SU-DHL-6 (cell line): ENCODE results near the gene MRPS18C.

Experiments
- H2AFZ ChIP-seq: fragments of 200-600 bp; sonication (generic); 2 replicates; pipeline ENCODE4 v1.6.1; 2014; ENCODE audit warnings: low read depth, mild to moderate bottlenecking, moderate library complexity, mixed read lengths, antibody characterized with exemption, low read length; ENCODE audit not compliant: severe bottlenecking
- H3F3A ChIP-seq: fragments of 200-600 bp; shearing (Covaris generic); 2 replicates; pipeline ENCODE4 v1.6.0; 2016; ENCODE audit warnings: antibody characterized with exemption, mild to moderate bottlenecking; ENCODE audit not compliant: insufficient read depth
- H3K27ac ChIP-seq: fragments of 200-600 bp; sonication (generic); 2 replicates; pipeline ENCODE4 v1.5.1; 2016; ENCODE audit warnings: low read depth, mild to moderate bottlenecking, low read length, moderate library complexity, mixed read lengths
- H3K27me3 ChIP-seq: fragments of 200-600 bp; sonication (generic), shearing (Covaris generic); 2 replicates; pipeline ENCODE4 v1.6.0; 2014; ENCODE audit warnings: mild to moderate bottlenecking, low read length
- H3K36me3 ChIP-seq: fragments of 200-600 bp; sonication (generic); 2 replicates; pipeline ENCODE4 v1.6.1; 2014; ENCODE audit warnings: mild to moderate bottlenecking, low read length, mixed read lengths
- H3K4me2 ChIP-seq: fragments of 300-600, 200-600 bp; shearing (Covaris generic), sonication (generic); 2 replicates; pipeline ENCODE4 v1.6.0; 2014; ENCODE audit warnings: low read length, low read depth, mild to moderate bottlenecking; ENCODE audit not compliant: poor library complexity, severe bottlenecking
- H3K4me3 ChIP-seq: fragments of 200-600 bp; sonication (generic); 2 replicates; pipeline ENCODE4 v1.5.1; 2014; ENCODE audit warnings: antibody characterized with exemption, low read length, mild to moderate bottlenecking, mixed read lengths; ENCODE audit not compliant: insufficient read depth, poor library complexity, severe bottlenecking
- H3K79me2 ChIP-seq: fragments of 200-600 bp; sonication (generic); 2 replicates; pipeline ENCODE4 v1.6.1; 2014; ENCODE audit warnings: mild to moderate bottlenecking, low read length, moderate library complexity; ENCODE audit not compliant: insufficient read depth
- H3K9ac ChIP-seq: fragments of 200-600 bp; sonication (generic); 2 replicates; pipeline ENCODE4 v1.7.0; 2014; ENCODE audit warnings: mild to moderate bottlenecking, low read length
- H3K9me2 ChIP-seq: fragments of 200-600 bp; sonication (generic); replicated peaks from 2 replicates; pipeline ENCODE4 v1.6.1; 2014; ENCODE audit warnings: low read length; ENCODE audit not compliant: insufficient read depth
- H3K9me3 ChIP-seq: fragments of 200-600 bp; sonication (generic); 2 replicates; pipeline ENCODE4 v1.6.1; 2014; ENCODE audit warnings: low read length, mixed read lengths; ENCODE audit not compliant: insufficient read depth
- H4K20me1 ChIP-seq: fragments of 200-600 bp; sonication (generic); 2 replicates; pipeline ENCODE4 v1.6.1; 2014; ENCODE audit warnings: low read depth, mild to moderate bottlenecking, antibody characterized with exemption, low read length, moderate library complexity, mixed read lengths
- CTCF ChIP-seq: fragments of 200-600 bp; sonication (generic); IDR thresholded peaks from one replicate; pipeline ENCODE4 v1.5.1; 2017; ENCODE audit warnings: antibody characterized with exemption, mild to moderate bottlenecking, low read length, moderate library complexity; ENCODE audit not compliant: insufficient read depth, poor library complexity, severe bottlenecking
- EZH2phosphoT487 ChIP-seq: fragments of 200-600 bp; sonication (generic), shearing (Covaris generic); conservative IDR thresholded peaks from 2 replicates; pipeline ENCODE4 v1.6.1; 2018; ENCODE audit warnings: mild to moderate bottlenecking, antibody characterized with exemption, low read length, moderate library complexity, mixed read lengths

Gene MRPS18C

GRCh38 chr4:83436680-83437079, 19.2 kb upstream of the MRPS18C start:
- TF ChIP-seq EZH2phosphoT487 (no peak), CTCF (no peak)
- no peaks in the 10 kb centered on the region for H3K79me2 ChIP-seq
- no peak overlapping the region for H3K4me3 ChIP-seq
- peak overlapping the region; percentile 90 for H3K27ac ChIP-seq
- H2AFZ ChIP-seq: no peak overlapping the region
- no peaks in the 10 kb centered on the region for H3K9me3 ChIP-seq
- peaks cover 24% of the 10 kb centered on the region; the same call in 1 of the 2 replicates for H3F3A ChIP-seq
- peak overlapping the region; percentile 65 for H3K4me2 ChIP-seq
- peak overlapping the region; percentile 6 for H3K9ac ChIP-seq
- H3K9me2 ChIP-seq: no peaks in the 10 kb centered on the region
- no peaks in the 10 kb centered on the region; the same call in 1 of the 2 replicates for H3K36me3 ChIP-seq
- H3K27me3 ChIP-seq: no peaks in the 10 kb centered on the region
- no peaks in the 10 kb centered on the region for H4K20me1 ChIP-seq

- no peaks in the 10 kb centered on the region; the same call in 1 of the 2 replicates for H3K36me3 ChIP-seq
- H3F3A ChIP-seq: peaks cover 24% of the 10 kb centered on the region; the same call in 1 of the 2 replicates
- H3K9me2 ChIP-seq: no peaks in the 10 kb centered on the region
- H3K4me3 ChIP-seq: no peak overlapping the region
- no peaks in the 10 kb centered on the region for H3K27me3 ChIP-seq
- no peak for TF ChIP-seq CTCF
- no peak for TF ChIP-seq EZH2phosphoT487
- H3K9me3 ChIP-seq: no peaks in the 10 kb centered on the region
- H3K9ac ChIP-seq: no peak overlapping the region
- no peaks in the 10 kb centered on the region for H3K79me2 ChIP-seq
- H3K4me2 ChIP-seq: no peak overlapping the region
- H2AFZ ChIP-seq: no peak overlapping the region
- H3K27ac ChIP-seq: peak overlapping the region; percentile 90
- H4K20me1 ChIP-seq: no peaks in the 10 kb centered on the region
Measured at GRCh38 chr4:83438719-83439118, 17.1 kb upstream of the MRPS18C start.

- H3K9ac ChIP-seq: peak overlapping the region; percentile 30
- peak overlapping the region; percentile 73 for H3K4me2 ChIP-seq
- no peaks in the 10 kb centered on the region for H3K9me3 ChIP-seq
- TF ChIP-seq CTCF (no peak), EZH2phosphoT487 (no peak)
- H3F3A ChIP-seq: peaks cover 22% of the 10 kb centered on the region; the same call in 1 of the 2 replicates
- H3K36me3 ChIP-seq: no peaks in the 10 kb centered on the region; the same call in 1 of the 2 replicates
- no peaks in the 10 kb centered on the region for H3K27me3 ChIP-seq
- peak overlapping the region; percentile 90 for H3K27ac ChIP-seq
- no peaks in the 10 kb centered on the region for H4K20me1 ChIP-seq
- no peaks in the 10 kb centered on the region for H3K79me2 ChIP-seq
- no peak overlapping the region for H3K4me3 ChIP-seq
- no peak overlapping the region for H2AFZ ChIP-seq
- no peaks in the 10 kb centered on the region for H3K9me2 ChIP-seq
Measured at GRCh38 chr4:83440148-83440814, 15.6 kb upstream of the MRPS18C start.
